Measurements from ENCODE around the gene FOCAD.

The FOCAD gene

GRCh38 chr9:20728493-20729220, 44.6 kb downstream of the FOCAD start:
- in situ Hi-C loops (cut with MboI; ENCODE audit: low sequenced_read_pairs) = no loop called here

GRCh38 chr9:20729523-20729922, 45.5 kb downstream of the FOCAD start:
- in situ Hi-C loops (cut with MboI; ENCODE audit: low sequenced_read_pairs) = no loop called here

DNA sequence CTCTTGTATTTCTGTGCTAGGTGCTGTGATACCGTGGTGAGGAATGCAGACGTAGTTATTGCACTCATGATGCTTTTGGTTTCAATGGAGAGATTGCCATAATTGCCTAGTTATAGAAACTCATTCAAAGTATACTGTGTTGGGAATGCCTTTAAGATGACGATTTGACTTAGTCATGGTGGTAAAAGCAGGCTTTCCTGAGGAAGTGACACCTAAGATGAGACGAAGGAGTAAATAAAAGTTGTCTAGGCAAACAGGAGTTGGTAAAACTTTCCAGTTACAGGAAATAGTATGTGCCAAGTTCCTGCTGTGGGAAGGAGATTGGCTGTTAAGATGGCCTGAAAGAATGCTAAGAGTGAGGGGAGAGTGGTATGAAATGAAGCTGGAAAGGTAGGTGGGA, 48.1 kb downstream of the FOCAD start:
- in situ Hi-C loops (cut with MboI; ENCODE audit: low sequenced_read_pairs) = no loop called here

- in situ Hi-C loops (cut with MboI; ENCODE audit: low sequenced_read_pairs) = no loop called here
Observed at GRCh38 chr9:20734275-20734674, 50.2 kb downstream of the FOCAD start.

DNA sequence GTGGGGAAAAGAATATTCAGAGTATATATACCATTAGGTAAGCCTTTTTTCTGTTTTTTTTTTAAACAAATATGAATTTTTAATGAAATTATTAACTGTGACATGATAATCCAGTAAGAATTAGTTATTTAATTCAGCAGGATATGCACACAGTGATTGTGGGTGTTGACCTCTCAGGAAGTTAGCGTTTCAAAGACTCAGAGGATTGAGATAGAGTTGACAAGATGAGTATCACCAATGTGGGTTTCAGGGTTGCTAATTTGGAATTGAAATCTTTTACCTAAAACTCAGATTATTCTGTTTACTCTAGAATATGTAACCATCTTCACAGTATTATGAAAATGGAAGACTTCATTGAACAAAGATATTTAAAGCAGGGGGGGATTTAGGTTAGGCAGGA, 56.2 kb downstream of the FOCAD start:
- in situ Hi-C loops (cut with MboI; ENCODE audit: low sequenced_read_pairs) = no loop called here

DNA sequence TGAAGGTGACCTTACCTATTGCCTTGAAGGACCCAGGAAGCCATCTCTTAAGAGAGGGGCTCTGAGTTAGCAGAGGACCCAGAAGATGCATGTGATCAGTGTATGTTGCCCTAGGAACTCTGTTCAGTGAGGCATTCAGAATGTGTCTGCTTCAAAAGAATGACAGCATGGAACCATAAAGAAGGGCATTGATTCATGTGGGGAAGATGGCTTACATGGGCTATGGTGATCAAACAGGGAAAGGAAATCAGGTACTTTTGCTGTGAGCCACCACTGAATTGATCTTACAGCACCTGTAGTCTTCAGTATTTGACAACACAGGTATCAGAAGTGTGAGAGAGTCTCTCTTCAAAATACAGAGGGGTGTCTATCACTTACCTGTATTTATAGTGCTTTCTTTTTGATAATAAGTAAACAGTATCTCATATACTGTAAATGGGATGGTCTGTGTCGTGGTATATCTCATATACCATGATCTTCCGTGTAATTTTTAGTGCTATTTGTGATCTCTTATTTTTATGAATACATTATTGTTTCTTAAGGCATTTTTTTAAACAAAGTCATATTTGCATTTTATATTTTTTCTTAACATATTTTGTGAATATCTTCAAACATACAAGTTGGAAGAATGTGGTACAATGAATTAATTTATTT, 57.0 kb downstream of the FOCAD start:
- in situ Hi-C loops (cut with MboI; ENCODE audit: low sequenced_read_pairs) = no loop called here

GRCh38 chr9:20742833-20743232, 58.8 kb downstream of the FOCAD start:
- in situ Hi-C loops (cut with MboI; ENCODE audit: low sequenced_read_pairs) = no loop called here

- in situ Hi-C loops (cut with MboI; ENCODE audit: low sequenced_read_pairs) = no loop called here
Observed at GRCh38 chr9:20744036-20744630, 60.1 kb downstream of the FOCAD start.

GRCh38 chr9:20746967-20747366, 62.9 kb downstream of the FOCAD start:
- in situ Hi-C loops (cut with MboI; ENCODE audit: low sequenced_read_pairs) = no loop called here

DNA sequence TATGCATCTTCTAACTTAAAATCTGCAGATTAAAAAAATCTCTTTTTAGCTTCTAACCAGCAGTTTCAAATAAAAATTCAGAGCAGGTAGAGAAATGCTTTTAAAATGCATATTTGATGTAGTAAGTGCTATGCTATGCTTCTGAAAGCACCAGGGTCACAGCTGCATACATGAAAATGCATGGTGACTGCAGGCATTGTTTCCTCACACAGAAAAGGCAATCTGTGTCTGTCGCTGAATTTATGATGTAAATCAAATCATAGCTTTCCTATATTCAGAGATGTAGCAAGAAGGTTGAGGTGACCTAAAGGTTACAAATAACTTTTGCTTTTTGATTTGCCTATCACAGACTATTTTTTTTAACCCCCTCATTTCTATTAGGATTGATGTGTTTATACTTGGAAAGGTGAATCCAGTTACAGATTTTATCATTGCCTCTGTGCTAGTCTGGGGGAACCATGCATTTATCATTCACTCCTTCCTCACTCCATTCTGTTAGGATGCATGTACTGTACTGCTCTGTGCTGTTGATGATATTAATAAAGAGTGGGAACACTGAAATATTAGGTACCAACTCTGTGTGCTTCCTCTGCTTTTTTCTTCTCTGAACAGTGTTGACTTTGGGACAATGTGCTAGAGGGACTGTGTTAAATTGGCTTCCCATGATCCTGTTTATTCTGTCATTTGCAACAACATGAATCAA, 65.6 kb downstream of the FOCAD start:
- in situ Hi-C loops (cut with MboI; ENCODE audit: low sequenced_read_pairs) = no loop called here

DNA sequence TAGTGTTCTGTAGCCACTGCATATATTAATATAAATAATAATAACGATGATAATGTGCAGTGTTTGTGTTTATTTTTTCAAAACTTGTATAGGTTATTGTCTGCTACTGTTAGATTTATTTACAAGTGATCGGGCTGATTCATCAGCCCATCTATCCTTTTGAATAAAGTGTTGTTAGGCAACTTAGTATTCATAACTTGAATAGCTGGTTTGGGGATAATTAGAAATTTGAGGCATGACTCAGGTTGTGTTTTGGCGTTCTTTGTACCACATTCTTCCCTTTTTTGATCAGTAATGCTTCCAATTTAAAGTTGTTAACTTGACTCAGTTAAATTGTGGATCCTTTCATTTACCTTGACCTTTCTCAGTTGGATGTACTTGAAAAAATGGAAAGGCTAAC, 69.7 kb downstream of the FOCAD start:
- in situ Hi-C loops (cut with MboI; ENCODE audit: low sequenced_read_pairs) = no loop called here

GRCh38 chr9:20754556-20754955, 70.5 kb downstream of the FOCAD start:
- in situ Hi-C loops (cut with MboI; ENCODE audit: low sequenced_read_pairs) = no loop called here

DNA sequence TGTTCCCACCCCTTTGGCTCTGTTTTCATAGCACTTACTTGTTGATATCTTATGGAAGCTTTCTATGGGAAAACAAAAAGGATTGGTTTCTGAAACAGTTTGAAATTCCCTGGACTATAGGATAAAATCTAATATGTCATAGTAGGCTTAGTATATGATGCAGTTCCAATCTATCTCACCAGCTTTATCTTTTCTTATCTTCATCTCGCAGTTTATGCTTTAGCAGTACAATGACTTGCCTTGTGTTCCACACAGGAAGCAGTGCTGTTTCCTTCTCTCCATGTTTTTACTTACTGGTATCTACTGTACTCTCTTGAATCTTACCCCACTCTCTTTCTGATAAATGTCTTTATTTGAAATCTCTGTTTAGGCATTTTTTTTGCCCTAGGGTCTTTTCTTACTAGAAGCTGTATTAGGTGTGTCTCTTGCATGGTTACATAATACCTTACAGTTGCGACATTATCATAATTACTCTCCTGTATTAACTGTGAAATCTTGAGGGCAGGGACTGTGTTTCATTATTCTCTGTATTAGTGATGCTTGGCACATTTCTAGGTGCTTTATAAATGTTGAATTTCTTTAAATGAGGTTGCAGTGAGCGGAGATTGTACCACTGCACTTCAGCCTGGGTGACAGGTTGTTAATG, 76.3 kb downstream of the FOCAD start:
- in situ Hi-C loops (cut with MboI; ENCODE audit: low sequenced_read_pairs) = no loop called here

GRCh38 chr9:20770947-20771346, 86.9 kb downstream of the FOCAD start:
- in situ Hi-C loops (cut with MboI; ENCODE audit: low sequenced_read_pairs) = no loop called here

- in situ Hi-C loops (cut with MboI; ENCODE audit: low sequenced_read_pairs) = no loop called here
Observed at GRCh38 chr9:20771729-20772128, 87.7 kb downstream of the FOCAD start.

- in situ Hi-C loops (cut with MboI; ENCODE audit: low sequenced_read_pairs) = no loop called here
Observed at GRCh38 chr9:20775683-20776082, 91.6 kb downstream of the FOCAD start.

GRCh38 chr9:20781092-20781491, 97.0 kb downstream of the FOCAD start:
- in situ Hi-C loops (cut with MboI; ENCODE audit: low sequenced_read_pairs) = no loop called here

DNA sequence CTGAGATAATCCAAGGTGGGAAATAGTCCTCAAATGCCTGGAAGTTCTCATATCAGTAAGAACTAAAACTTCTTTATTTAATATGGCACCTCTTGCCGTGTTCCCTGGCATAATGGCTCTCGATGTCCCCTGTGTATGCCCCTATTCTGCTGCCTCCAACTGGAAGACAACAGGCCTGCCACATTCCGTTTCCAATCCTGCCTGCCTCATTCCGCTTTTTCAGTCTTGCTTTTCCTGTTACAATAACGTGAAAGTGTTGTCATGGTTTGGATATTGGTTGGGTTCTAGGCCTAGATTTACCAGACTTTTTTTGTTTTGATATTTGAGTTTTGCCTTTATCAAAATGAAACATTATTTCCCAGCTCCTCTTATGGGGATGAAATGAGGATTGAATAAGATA, 98.2 kb downstream of the FOCAD start:
- in situ Hi-C loops (cut with MboI; ENCODE audit: low sequenced_read_pairs) = no loop called here

DNA sequence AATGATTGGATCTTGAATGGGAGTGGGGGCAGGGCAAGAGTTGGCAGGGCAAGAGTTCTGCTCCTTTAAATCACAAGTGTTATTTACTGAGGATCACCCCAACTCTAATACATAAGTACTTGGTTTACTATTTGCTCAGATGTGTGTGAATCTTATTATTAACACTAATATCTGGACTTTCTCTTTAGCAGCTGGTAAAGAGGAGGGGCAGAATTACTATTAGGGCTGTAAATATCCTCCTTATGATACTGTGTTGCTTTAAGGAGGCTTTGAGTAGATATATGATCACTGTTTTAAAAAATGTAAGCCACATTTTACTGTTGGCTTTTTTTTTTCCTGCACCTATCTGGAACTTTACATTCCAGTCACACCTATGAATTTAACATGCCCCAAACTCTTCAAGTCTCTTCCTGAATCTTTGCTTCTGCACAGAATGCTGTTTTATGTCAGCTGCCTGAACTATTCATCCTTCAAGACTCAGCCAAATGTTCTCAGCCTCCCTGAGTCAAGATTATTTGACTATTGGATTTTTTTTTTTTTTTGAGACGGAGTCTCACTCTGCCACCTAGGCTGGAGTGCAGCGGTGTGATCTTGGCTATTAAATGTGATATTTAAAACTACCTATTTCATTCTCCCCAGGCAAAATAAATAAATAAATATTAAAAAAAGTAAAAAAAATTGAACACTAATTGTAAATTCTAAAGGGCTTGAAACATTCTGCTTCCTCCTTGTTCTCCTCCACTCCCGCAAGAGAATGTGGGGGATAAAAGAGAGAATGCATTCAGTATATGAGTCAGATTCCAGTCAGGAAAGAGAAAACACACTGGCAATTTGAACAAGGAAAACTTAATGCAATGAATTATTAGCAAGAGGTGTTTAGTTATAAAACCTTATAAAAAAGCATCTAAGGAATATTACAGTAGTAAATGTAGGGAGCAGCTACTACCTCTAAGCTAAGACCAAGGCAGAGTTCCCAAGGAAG, 99.3 kb downstream of the FOCAD start:
- in situ Hi-C loops (cut with MboI; ENCODE audit: low sequenced_read_pairs) = no loop called here

DNA sequence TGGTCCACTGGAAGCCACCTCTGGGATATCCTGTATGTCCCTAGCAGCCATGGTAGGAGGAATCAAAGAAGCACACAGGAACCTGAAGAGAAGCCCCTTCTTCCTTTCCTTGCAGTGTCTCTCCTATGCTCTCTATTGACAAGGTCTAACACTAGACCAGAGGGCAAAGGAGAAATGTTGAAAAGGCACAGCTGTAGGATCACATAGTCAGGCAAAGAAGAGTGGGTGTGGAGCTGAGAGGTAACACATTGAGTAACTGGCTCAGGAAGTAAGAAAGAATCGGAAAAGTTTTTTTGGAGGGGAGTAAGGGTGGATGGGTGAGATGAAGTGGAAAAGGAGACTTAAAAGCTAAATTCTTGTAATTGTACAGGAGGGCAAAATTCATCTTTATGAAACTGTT, 100.1 kb downstream of the FOCAD start:
- in situ Hi-C loops (cut with MboI; ENCODE audit: low sequenced_read_pairs) = no loop called here
